NCI-H345 treated with DMSO at 0.1 percent for 48 hours (cell line): Measurements from ENCODE around the gene SH3GLB2.
"Not testable (repeated sequence)": the region's sequence is repeated elsewhere in the genome, so short reads cannot be mapped to it uniquely, and the experiment has no call there.

Experiments used
- DNase-seq: peaks from one replicate; lab custom pipeline; 2025; ENCODE audit not compliant: unreplicated experiment; lab: John Stamatoyannopoulos, UW

Gene SH3GLB2

DNA sequence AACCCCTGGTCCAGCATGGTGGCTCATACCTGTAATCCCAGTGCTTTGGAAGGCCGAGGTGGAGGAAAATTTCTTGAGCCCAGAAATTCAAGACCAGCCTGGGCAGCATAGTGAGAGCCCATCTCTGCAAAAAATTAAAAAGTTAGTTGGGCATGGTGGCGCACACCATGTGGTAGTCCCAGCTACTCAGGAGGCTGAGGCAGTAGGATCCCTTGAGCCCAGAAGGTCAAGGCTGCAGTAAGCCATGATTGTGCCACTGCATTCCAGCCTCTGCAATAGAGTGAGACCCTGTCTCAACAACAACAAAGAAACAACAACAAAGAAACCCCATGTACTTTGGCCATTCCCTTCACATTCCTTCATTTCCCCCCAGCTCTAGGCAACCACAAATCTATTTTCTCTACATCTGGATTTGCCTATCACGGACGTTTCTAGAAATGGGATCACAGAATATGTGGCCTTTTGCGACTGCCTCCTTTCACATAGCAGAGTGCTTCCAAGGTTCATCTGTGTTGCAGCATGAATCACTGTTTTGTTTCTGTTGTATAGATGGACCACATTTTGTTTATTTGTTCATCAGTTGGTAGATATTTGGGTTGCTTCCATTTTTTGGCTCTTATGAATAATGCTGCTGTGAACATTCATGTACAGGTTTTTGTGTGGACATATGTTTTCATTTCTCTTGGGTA is 26.2 kb upstream of the SH3GLB2 start:
- no peak for DNase-seq

- DNase-seq: no peak
Observed at GRCh38 chr9:129053020-129053419, 24.9 kb upstream of the SH3GLB2 start.

DNA sequence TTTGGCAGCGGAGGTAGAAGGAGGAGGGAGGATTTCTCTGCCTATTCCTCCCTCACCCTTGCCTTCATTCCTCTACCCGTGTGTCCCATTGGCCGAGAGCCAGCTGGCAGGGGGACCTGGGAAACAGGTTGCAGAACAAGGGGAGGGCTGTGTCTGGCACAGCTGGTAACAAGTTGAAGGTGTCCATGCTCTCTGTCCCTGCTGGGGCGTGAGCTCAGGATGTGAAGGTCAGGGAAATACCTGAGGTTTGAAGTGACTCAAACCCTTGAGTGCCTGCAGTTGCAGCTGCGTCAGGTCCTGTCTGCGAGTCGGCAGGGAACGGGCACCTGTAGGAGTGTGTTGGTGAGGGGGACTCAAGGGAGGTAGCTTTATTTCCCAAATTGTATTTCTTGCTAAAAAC is 24.5 kb upstream of the SH3GLB2 start:
- no peak for DNase-seq

GRCh38 chr9:129042016-129042415 is 13.9 kb upstream of the SH3GLB2 start:
- DNase-seq: no peak

- DNase-seq: no peak
Observed at GRCh38 chr9:129040113-129040643, 12.0 kb upstream of the SH3GLB2 start.

DNA sequence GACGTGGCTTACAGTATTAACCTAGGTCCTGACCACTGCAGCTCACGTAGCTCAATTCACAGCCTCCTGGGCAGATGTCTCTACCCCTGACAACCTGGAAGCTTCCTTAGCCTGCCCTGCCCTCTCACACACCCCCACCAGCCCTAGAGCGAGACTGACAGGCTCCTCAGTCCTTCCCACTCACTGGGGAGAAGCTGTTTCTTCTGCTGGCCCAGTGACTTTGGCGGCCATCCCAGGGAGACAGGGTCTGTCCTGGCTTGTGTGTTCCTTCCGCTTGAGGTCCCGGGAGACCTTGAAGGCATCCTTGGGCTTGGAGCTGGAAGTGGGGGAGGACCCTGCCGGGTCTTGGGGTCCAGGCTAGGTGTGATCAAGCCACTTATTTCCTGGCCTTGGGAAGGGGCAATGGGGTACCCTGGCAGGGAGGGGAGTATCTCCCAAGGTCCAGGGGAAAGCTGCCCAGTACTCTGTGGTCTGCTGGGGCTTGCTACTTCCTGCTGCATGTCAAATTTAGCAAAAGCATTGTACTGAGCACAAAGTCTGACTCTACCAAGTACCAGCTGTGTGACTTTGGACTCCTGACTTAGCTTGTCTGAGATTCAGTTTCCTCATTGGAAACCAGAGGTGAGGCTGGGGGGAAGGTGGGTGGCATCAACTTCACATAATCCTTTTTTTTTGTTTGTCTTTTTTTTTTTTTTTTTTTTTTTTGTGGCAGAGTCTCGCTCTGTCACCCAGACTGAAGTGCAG is 10.2 kb upstream of the SH3GLB2 start:
- DNase-seq: no peak

DNA sequence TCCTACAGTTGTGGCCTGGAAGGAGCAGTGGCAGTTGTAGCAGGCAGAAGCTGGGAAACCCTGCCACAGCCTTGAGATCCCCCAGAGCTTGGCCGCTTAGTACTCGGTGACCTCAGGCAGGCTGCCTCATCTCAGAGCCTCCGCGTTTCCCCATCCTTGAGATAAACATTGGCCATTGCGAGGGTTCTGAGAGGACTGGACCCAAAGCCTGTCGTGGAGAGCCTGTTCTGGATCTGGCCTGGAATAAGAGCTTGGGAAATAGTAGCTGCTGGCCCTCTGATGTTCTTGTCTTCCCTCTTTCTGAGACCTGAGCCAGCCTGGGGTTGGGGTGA is 9.6 kb upstream of the SH3GLB2 start:
- DNase-seq: no peak

GRCh38 chr9:129036923-129037766 is 9.0 kb upstream of the SH3GLB2 start:
- no peak for DNase-seq

- DNase-seq: peak; percentile 100
Observed at GRCh38 chr9:129036241-129036922, 8.3 kb upstream of the SH3GLB2 start, which contains the start of gene MIGA2. Gene MIGA2, plus strand, starts transcription at chr9:129036626. Its CDS starts 3,969 bp downstream, at chr9:129040595.

- not testable (repeated sequence) for DNase-seq
Observed at GRCh38 chr9:129035838-129036237, 7.7 kb upstream of the SH3GLB2 start.

- DNase-seq: no peak
Observed at GRCh38 chr9:129033216-129033615, 5.1 kb upstream of the SH3GLB2 start.

DNA sequence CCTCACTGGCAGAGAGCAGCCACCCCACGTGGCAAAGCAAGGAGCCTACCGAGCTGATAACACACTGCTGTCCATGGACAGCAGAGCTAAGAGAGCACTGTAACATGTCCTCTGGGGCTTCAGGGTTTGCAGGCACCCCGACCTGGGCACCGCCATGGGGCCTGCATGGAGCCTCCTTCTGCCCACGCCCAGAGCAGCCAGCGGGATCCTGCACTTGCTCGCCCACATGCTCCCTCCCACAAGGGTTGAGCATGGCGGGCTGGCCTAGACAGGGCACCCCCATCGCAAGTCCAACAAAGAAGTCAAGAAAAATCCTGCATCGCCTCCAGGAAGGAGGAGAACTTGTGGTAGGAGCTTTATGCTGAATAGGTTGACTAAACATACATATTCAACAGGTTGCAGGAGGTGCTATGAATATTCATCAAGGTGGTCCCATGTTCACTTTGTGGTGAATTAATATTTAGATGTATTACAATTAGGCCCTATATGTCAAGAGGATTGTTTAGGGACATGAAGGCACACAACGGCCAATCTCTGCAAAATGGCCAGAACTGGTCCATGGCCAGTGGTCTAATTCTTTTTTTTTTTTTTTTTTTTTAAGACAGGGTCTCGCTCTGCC is 4.5 kb upstream of the SH3GLB2 start:
- no peak for DNase-seq

GRCh38 chr9:129031514-129031913 is 3.4 kb upstream of the SH3GLB2 start:
- DNase-seq: no peak

DNA sequence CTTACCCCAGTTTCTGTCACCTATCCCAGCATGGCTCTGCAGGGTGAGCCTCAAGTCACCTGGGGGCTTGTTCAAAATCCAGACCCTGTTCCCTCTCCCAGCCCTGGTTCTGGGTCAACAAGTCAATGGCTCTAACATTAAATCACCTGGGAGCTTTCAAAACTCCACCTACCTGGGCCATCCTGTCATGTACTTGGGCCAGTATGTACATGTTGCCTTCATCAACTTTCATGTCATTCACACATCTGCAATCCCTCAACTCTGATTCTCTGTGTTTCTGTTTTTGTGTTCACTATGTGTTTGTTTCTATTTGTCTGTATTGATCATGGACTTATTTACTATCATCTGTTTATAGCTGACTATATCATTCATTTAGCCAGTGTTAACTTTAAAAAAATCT is 2.1 kb upstream of the SH3GLB2 start:
- DNase-seq: no peak

- DNase-seq: peak; percentile 65
Observed at GRCh38 chr9:129027685-129028191, 393 bp downstream of the SH3GLB2 start.

- no peak for DNase-seq
Observed at GRCh38 chr9:129027224-129027684, 877 bp downstream of the SH3GLB2 start.

DNA sequence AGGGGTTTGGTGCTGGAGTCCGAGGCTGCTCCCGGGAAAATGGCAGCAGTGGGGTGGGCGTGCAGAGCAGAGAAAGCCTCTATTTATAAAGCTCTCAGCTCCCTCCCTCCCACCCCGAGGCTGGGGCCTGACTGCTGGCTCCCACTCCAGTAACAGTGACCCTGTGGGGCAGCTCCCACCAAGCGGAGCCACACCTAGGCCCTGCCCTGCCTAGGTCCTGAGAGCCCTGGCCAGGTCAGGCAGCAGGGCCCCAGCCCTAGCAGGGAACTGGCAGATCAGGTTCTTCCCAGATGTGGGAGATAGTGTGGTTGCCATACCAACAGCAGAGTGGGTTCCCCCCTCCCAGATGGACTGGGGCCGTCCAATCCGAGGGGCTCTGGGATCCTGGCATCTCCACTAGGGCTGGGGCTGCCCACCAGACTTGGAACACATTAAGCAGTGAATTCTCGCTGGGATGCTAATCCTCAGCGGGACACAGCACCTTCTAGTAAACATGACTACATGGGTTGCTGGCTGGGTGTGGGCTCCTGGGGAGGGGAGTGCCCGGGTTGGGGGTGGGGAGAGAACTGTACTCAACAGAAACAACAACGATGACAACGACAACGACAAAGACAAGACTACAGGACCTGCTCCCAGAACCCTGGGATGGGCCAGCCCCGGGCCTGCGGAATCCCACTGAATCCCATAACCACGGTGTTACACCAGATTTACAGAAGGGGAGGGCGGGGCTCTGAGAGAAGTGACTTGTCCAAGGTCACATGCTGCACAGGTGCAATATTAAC is 1.5 kb downstream of the SH3GLB2 start:
- DNase-seq: no peak

DNA sequence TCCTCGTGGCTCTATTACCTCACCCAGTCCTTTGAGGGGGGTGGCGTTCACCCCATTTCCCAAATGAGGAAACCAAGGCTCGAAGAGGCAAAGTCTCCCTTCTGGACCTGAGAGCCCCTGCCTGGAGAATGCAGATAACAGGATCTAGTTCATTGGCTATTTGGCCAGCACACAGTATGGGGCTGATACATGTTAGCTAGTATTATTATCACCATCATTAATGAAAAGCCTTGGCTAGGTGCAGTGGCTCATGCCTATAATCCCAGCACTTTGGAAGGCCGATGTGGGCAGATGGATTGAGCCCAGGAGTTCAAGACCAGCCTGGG is 4.3 kb downstream of the SH3GLB2 start:
- no peak for DNase-seq

GRCh38 chr9:129023036-129023907 is 4.9 kb downstream of the SH3GLB2 start:
- DNase-seq: no peak
